Left hindlimb (tissue), 1 donor: Measurements from ENCODE around the gene LY6G6D.

Experiments
- DNase-seq: peaks from one replicate; pipeline ENCODE4 v3.0.0-alpha.2; 2018

The LY6G6D gene

GRCh38 chr6:31737315-31737990, 22.3 kb downstream of the LY6G6D start:
- no peak for DNase-seq

GRCh38 chr6:31737991-31738979, 23.1 kb downstream of the LY6G6D start:
- DNase-seq: peak; percentile 83

GRCh38 chr6:31739639-31740396, 24.7 kb downstream of the LY6G6D start, which contains the start of gene MSH5:
Gene MSH5 (plus strand): TSS chr6:31740005. CDS start chr6:31740467, 462 bp downstream.
- DNase-seq: peak; percentile 99

- no peak for DNase-seq
Measured at GRCh38 chr6:31740397-31741223, 25.5 kb downstream of the LY6G6D start.

- DNase-seq: no peak
Measured at GRCh38 chr6:31741815-31742214, 26.7 kb downstream of the LY6G6D start.

GRCh38 chr6:31742894-31743293, 27.7 kb downstream of the LY6G6D start:
- no peak for DNase-seq

GRCh38 chr6:31744422-31744821, 29.3 kb downstream of the LY6G6D start:
- no peak for DNase-seq

GRCh38 chr6:31749301-31750036, 34.3 kb downstream of the LY6G6D start:
- DNase-seq: no peak

- DNase-seq: no peak
Measured at GRCh38 chr6:31750411-31751022, 35.4 kb downstream of the LY6G6D start.

GRCh38 chr6:31752739-31753319, 37.7 kb downstream of the LY6G6D start:
- DNase-seq: no peak

GRCh38 chr6:31758281-31758680, 43.1 kb downstream of the LY6G6D start:
- DNase-seq: no peak

- DNase-seq: no peak
Measured at GRCh38 chr6:31760790-31761189, 45.6 kb downstream of the LY6G6D start.

- no peak for DNase-seq
Measured at GRCh38 chr6:31761343-31761742, 46.2 kb downstream of the LY6G6D start.

GRCh38 chr6:31762356-31762755, 47.2 kb downstream of the LY6G6D start, which contains the start of gene SAPCD1:
Gene SAPCD1 (plus strand): TSS chr6:31762656. CDS start chr6:31763055, 399 bp downstream.
- DNase-seq: no peak

GRCh38 chr6:31762878-31763618, 47.9 kb downstream of the LY6G6D start:
- no peak for DNase-seq

GRCh38 chr6:31763619-31763940, 48.4 kb downstream of the LY6G6D start:
- DNase-seq: no peak

- DNase-seq: no peak
Measured at GRCh38 chr6:31764198-31764597, 49.0 kb downstream of the LY6G6D start.

GRCh38 chr6:31765559-31765909, 50.4 kb downstream of the LY6G6D start:
- DNase-seq: no peak

- DNase-seq: no peak
Measured at GRCh38 chr6:31765910-31766794, 51.0 kb downstream of the LY6G6D start.
